Nucleus accumbens (tissue), 56 donors: Measurements from ENCODE around the gene MDM1.

ENCODE experiments used
- DNase-seq, 56 donors: peaks; one replicate each; lab custom pipeline; 2025; lab: John Stamatoyannopoulos, UW

MDM1 gene

GRCh38 chr12:68324531-68324930 is 7.6 kb downstream of the MDM1 start:
- no peak for DNase-seq

DNA sequence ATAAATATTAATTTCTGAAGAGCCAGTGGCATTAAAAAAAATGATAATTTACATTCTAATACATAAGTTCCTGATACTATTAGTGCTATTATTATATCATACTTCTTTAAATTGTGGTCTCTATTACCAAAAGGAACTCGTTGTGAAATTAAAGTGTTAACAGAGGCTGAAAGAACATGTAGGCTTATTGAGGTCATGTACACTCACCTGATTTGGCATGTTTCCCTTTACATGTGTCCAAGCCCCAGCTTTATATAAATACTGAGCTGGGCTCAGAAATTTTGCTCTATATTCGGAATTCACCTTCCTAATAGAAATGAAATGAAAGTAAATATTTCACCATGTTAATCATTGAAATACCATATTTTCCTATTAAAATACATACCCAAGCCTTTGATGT is 11.0 kb downstream of the MDM1 start:
- no peak for DNase-seq

- peak in 1 of 56 donors; percentile 15 for DNase-seq
These were observed 12.1 kb downstream of the MDM1 start for GRCh38 chr12:68319988-68320623.

- DNase-seq = peak in 2 of 56 donors; percentile 17 to 48
These were observed 15.0 kb downstream of the MDM1 start for GRCh38 chr12:68317047-68317667.

DNA sequence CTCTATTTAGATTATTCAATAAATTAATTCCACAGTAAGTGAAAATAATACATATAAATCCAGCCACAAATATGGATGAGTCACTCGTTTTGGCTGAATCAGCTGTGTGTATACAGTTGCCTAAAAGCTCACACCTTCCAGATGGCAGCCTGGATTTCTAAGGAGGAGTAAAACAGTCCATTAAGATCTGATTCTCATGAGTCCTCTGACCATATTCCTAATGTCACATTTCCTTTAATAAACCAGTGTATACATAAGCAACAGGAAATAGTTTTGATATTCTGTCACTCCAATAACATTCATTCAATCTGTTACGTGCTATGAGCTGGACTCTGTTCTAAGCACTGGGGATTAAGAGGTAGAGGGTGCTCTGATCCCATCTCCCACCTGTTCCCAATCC is 21.8 kb downstream of the MDM1 start:
- DNase-seq = no peak

GRCh38 chr12:68306564-68306963 is 25.6 kb downstream of the MDM1 start:
- DNase-seq = no peak

DNA sequence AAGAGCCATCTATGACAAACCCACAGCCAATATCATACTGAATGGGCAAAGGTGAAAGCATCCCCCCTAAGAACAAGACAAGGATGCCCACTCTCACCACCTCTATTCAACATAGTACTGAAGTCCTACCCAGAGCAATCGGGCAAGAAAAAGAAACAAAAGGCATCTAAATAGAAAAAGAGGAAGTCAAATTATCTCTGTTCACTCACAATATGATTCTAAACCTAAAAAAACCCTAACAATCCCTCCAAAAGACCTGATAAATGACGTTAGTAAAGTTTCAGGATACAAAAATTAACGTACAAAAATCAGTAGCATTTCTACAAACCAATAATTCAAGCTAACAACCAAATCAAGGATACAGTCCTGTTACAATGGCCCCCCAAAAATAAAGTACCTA is 26.9 kb downstream of the MDM1 start:
- DNase-seq = no peak

GRCh38 chr12:68304626-68305025 is 27.5 kb downstream of the MDM1 start:
- DNase-seq = no peak

DNA sequence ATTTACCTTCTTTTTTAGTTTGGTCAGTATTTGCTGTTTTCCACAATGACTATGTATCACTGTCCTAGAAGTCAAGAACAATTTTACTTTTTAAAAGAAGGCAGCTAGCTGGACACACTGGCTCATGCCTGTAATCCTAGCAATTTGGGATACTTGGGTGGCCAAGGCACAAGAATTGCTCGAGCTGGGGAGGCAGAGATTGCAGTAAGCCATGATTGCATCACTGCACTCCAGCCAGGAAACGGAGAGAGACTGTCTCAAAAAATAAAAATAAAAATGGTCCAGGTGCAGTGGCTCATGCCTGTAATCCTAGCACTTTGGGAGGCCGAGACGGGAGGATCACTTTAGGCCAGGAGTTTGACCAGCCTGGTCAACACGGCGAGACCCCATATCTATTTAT is 28.3 kb downstream of the MDM1 start:
- DNase-seq = no peak

DNA sequence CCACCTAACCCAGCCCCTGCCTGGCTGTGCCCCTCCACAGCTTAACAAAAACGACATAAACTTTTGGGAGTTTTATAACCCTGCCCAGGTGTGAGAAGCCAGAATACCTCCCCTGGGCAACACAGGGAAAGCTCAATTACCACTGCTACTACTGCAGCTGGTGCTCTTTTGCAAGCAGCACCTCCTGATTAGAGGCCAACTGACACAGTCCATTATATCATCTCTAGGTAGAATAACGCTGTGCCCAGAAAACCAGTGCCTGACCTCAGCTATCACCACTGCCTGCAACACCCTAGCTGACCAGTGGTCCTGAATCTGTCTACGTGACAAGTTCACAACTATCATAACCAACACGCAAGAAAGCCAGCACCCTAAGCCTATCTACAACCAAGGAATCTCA is 34.2 kb downstream of the MDM1 start:
- DNase-seq = no peak

GRCh38 chr12:68294251-68294650 is 37.9 kb downstream of the MDM1 start:
- no peak for DNase-seq

GRCh38 chr12:68293347-68293746 is 38.8 kb downstream of the MDM1 start:
- DNase-seq = no peak

DNA sequence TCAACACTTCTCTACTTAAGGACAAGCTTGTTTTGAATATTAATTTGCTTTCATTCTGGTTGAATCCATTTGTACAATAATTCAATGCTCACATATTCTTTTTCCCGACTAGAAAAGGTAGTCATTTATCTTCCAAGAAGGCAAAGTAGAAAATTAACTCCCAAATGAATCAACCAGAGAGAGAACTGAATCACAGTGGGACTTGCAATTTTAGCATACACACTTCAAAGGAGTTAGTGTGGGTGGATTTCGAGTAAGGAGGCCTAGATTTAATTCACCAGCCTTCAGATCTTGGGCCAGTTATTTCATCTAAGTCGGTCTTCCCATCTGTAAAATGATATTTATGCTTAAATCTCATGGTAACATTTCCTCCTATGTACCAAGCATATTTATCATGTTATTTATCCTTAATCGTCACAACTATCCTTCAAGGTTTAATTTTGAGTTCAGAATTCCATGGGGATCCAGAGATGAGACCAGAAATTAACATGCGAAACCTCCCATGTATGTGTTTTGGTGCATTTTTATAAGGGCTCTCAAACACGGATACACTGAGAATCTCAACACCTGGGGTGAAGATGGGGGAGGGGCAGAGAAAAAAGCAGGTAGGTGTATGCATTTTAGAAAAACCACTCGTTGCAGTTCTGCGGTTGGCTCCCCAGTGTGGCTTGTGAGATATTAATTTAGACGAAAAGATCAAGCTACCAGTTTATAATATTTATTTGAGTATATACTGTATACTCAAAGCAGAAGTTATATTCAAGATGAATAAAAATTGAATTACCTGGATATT is 39.8 kb downstream of the MDM1 start:
- no peak for DNase-seq

- no peak for DNase-seq
These were observed 40.6 kb downstream of the MDM1 start for GRCh38 chr12:68291396-68292036.

GRCh38 chr12:68290126-68290525 is 42.0 kb downstream of the MDM1 start:
- no peak for DNase-seq

GRCh38 chr12:68287106-68287505 is 45.1 kb downstream of the MDM1 start:
- DNase-seq = no peak

GRCh38 chr12:68286396-68286795 is 45.8 kb downstream of the MDM1 start:
- no peak for DNase-seq

DNA sequence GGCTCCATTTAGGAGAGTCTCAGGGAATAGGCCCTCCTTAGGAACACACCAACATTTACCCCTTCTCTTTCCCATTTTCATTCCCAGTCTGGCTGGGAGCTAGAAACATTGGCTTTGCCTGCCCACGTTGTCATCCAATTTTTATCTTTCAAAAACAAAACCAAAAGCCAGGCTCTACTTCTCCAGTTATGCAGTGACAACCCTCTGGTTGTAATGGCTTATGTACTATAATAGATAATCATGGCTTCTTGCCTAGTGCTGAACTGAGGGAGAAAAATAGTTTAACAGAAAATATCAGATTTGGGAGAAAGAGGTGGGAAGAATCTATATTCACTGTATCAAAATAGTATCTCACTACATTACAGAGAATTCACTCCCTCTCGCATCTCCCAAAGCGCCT is 46.6 kb downstream of the MDM1 start:
- DNase-seq = no peak

DNA sequence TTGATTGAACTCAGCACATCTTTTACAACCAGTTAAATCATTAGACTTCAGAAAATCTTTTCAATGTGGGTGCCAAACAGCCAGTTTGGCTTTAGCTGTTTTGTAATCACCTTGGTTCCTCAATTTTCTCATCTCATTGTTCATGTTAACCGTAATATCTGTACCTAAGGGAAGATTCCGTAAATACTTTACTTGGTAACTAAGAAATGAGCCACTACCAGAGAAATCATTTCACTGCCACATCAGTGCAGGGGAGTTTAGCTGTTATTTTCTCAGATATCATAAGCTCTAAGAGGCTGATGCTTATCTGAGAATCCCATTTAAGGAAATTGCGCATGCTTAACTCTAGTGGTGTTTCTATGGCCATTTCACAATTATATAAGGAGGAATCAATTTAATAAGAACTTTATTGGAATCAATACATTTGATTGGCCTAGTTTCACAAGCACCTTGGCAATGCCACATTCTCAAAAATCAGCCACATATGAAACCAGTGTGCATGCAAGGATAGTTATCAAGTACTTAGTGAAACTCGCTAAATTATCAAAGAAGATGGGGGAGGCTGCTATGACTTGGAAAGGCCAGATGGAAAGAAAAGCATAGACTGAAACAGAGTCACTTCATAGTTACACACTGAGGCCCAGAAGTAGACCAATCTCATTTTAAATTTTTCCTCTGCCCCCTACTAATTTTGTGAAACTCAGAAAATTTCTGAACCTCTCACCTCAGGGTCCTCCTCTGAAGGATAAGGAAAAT is 50.7 kb downstream of the MDM1 start:
- DNase-seq = no peak

- no peak for DNase-seq
These were observed 51.9 kb downstream of the MDM1 start for GRCh38 chr12:68280240-68280639.
